HG02571 (cell line): ENCODE data around the gene LRMDA.
"Not testable (repeated sequence)": the region's sequence is repeated elsewhere in the genome, so short reads cannot be mapped to it uniquely, and the experiment has no call there.

Experiments
- ATAC-seq: cut with Tn5 transposase; IDR thresholded peaks from one replicate; pipeline ENCODE4 v1.9.1; 2021; ENCODE audit warnings: mild to moderate bottlenecking, moderate library complexity; ENCODE audit not compliant: unreplicated experiment

LRMDA gene

GRCh38 chr10:76584466-76584865 lies 1153.0 kb downstream of the LRMDA start:
- not testable (repeated sequence) for ATAC-seq
